GM23338 (cell line): ENCODE data around the gene MCM9. TPM values are rescaled to one million over a fixed set of nuclear protein-coding genes. Genes with fewer than 3 reads are reported as not detected.

ENCODE experiments used
- ATAC-seq: fragments of 200-7000 bp; cut with Tn5 transposase; 3 replicates; pipeline ENCODE4 v1.9.1; 2020
- DNase-seq: peaks from one replicate; pipeline ENCODE4 v3.0.0-alpha.2; 2015; ENCODE audit warnings: low spot score
- H2AFZ ChIP-seq: fragments of 200-600 bp; sonication (generic); 2 replicates; pipeline ENCODE4 v1.8.0; 2016; ENCODE audit warnings: antibody characterized with exemption, mild to moderate bottlenecking, moderate library complexity
- H3F3A ChIP-seq: fragments of 200-600 bp; sonication (generic); replicated peaks from 2 replicates; pipeline ENCODE4 v1.8.0; 2017; ENCODE audit warnings: antibody characterized with exemption, mixed run types, low read depth
- H3K27ac ChIP-seq: fragments of 200-600 bp; sonication (generic); 2 replicates; pipeline ENCODE4 v1.6.1; 2016; ENCODE audit warnings: low read depth
- H3K27me3 ChIP-seq: fragments of 200-600 bp; sonication (generic); 2 replicates; pipeline ENCODE4 v1.8.0; 2016; ENCODE audit warnings: mild to moderate bottlenecking, mixed run types, moderate library complexity; ENCODE audit not compliant: insufficient read depth
- H3K36me3 ChIP-seq: fragments of 200-600 bp; sonication (generic); 2 replicates; pipeline ENCODE4 v1.8.0; 2016; ENCODE audit warnings: mild to moderate bottlenecking; ENCODE audit not compliant: insufficient read depth
- H3K4me1 ChIP-seq: fragments of 200-600 bp; sonication (generic); 2 replicates; pipeline ENCODE4 v1.8.0; 2016; ENCODE audit warnings: mild to moderate bottlenecking, moderate library complexity; ENCODE audit not compliant: insufficient read depth
- H3K4me2 ChIP-seq: fragments of 200-600 bp; sonication (generic); 2 replicates; pipeline ENCODE4 v1.7.1; 2017; ENCODE audit warnings: mixed run types
- H3K4me3 ChIP-seq: fragments of 200-600 bp; sonication (generic); 2 replicates; pipeline ENCODE4 v1.6.1; 2016; ENCODE audit warnings: mixed run types
- H3K79me2 ChIP-seq: fragments of 200-600 bp; sonication (generic); replicated peaks from 2 replicates; pipeline ENCODE4 v1.8.0; 2017; ENCODE audit warnings: mild to moderate bottlenecking; ENCODE audit not compliant: insufficient read depth
- H3K9me2 ChIP-seq: fragments of 200-600 bp; sonication (generic); 2 replicates; pipeline ENCODE4 v1.8.0; 2017; ENCODE audit not compliant: insufficient read depth
- H4K20me1 ChIP-seq: fragments of 200-600 bp; sonication (generic); replicated peaks from 2 replicates; pipeline ENCODE4 v1.8.0; 2017; ENCODE audit warnings: mild to moderate bottlenecking; ENCODE audit not compliant: insufficient read depth
- H3K27ac Mint-ChIP-seq: 2 replicates; pipeline ENCODE4 v1.8.0; 2020; ENCODE audit warnings: inconsistent platforms, mild to moderate bottlenecking, moderate library complexity, mixed read lengths
- H3K27me3 Mint-ChIP-seq: 3 replicates; pipeline ENCODE4 v1.8.0; 2022; ENCODE audit warnings: low read depth, mild to moderate bottlenecking, moderate library complexity, mixed read lengths, inconsistent platforms; ENCODE audit not compliant: insufficient read depth, poor library complexity
- H3K36me3 Mint-ChIP-seq: 3 replicates; pipeline ENCODE4 v1.8.0; 2021; ENCODE audit warnings: low read depth, mild to moderate bottlenecking, inconsistent platforms, moderate library complexity, mixed read lengths
- H3K4me1 Mint-ChIP-seq: 3 replicates; pipeline ENCODE4 v1.8.0; 2020; ENCODE audit warnings: mild to moderate bottlenecking, inconsistent platforms, mixed read lengths
- H3K4me3 Mint-ChIP-seq: 3 replicates; pipeline ENCODE4 v1.8.0; 2021; ENCODE audit warnings: moderate library complexity, mild to moderate bottlenecking, inconsistent platforms, mixed read lengths
- H3K9me3 Mint-ChIP-seq: 3 replicates; pipeline ENCODE4 v1.8.0; 2020; ENCODE audit warnings: moderate library complexity, mild to moderate bottlenecking, inconsistent platforms, mixed read lengths
- CREB1 ChIP-seq: fragments of 250-450 bp; sonication (Bioruptor Pico); IDR thresholded peaks from 2 replicates; pipeline ENCODE4 v1.5.0; 2020; ENCODE audit warnings: low read depth, mild to moderate bottlenecking, moderate library complexity
- CTCF ChIP-seq, 2 experiments: fragments of 200-600 bp in 1 of 2; sonication (generic) in 1 of 2; conservative IDR thresholded peaks; 2 replicates each; pipeline versions ENCODE4 v1.5.1 to v1.6.1; 2016 to 2017; ENCODE audit warnings: antibody characterized with exemption in 2 of 2, low read depth in 2 of 2, mild to moderate bottlenecking in 2 of 2, moderate library complexity in 1 of 2
- EZH2 ChIP-seq: fragments of 200-600 bp; sonication (generic); IDR thresholded peaks from one replicate; pipeline ENCODE4 v1.8.0; 2017; ENCODE audit warnings: antibody characterized with exemption, mild to moderate bottlenecking, low read depth; ENCODE audit not compliant: unreplicated experiment
- JUNB ChIP-seq: IDR thresholded peaks from one replicate; pipeline ENCODE4 v1.6.1; 2016; ENCODE audit warnings: antibody characterized with exemption; ENCODE audit not compliant: unreplicated experiment
- NANOG ChIP-seq: IDR thresholded peaks from 2 replicates; pipeline ENCODE4 v1.6.1; 2016; ENCODE audit warnings: antibody characterized with exemption, borderline replicate concordance
- POLR2AphosphoS5 ChIP-seq: IDR thresholded peaks from 2 replicates; pipeline ENCODE4 v1.6.1; 2016; ENCODE audit warnings: antibody characterized with exemption, low read depth
- STAT1 ChIP-seq: IDR thresholded peaks from one replicate; pipeline ENCODE4 v1.6.1; 2016; ENCODE audit warnings: antibody characterized with exemption; ENCODE audit not compliant: unreplicated experiment
- ZNF114 ChIP-seq: fragments of 250-450 bp; sonication (Bioruptor Pico); IDR thresholded peaks from 2 replicates; pipeline ENCODE4 v1.5.0; 2020; ENCODE audit warnings: mild to moderate bottlenecking, moderate library complexity
- ZNF462 ChIP-seq: fragments of 250-450 bp; sonication (Bioruptor Pico); IDR thresholded peaks from 2 replicates; pipeline ENCODE4 v1.5.0; 2020; ENCODE audit warnings: mild to moderate bottlenecking, moderate library complexity
- polyA plus RNA-seq: library from polyadenylated mRNA; unstranded; fragments of >200 nt; fragmentation: Nextera tagmentation; extraction: Ambion mirVana; gene quantifications from 2 replicates; pipeline ENCODE4 v1.2.1, GENCODE V29; 2016
- total RNA-seq: library from RNA; depleted of rRNA; stranded (reverse); fragments of >200 nt; shearing (Covaris generic); gene quantifications from 2 replicates; pipeline ENCODE4 v1.2.3, GENCODE V29; 2014
- TF ChIP-seq, protein P1 (sequence below): IDR thresholded peaks from one replicate; pipeline ENCODE4 v1.6.1; 2018; ENCODE audit warnings: antibody characterized with exemption; ENCODE audit not compliant: unreplicated experiment
- TF ChIP-seq, protein P2 (sequence below): IDR thresholded peaks from 2 replicates; pipeline ENCODE4 v1.6.1; 2016; ENCODE audit warnings: antibody characterized with exemption

Gene MCM9
- total and polyA plus RNA-seq, 2 experiments from 2014 or later: 14.9 to 16.6 TPM

GRCh38 chr6:118869894-118870589 is 64.9 kb downstream of the MCM9 start (continued):
- TF ChIP-seq ZNF462 (CRISPR knock-in tag) (no peak), CREB1 (CRISPR knock-in tag) (no peak), POLR2AphosphoS5 (no peak), JUNB (no peak)

DNA sequence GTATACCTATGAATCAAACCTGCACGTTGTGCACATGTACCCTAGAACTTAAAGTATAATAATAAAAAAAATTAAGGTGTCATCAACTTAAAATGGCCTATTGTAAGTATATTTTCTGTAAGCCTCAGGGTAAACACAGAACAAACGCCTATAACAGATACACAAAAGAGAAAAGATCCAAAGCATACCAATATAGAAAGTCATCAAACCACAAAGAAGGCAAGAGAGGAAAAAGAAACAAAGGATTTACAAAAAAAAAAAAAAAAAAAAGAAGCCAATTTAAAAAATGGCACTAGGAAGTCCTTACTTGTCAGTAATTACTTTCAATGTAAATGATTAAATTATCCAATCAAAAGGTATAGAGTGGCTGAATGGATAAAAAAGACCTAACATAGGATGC is 65.6 kb downstream of the MCM9 start:
- no peak for DNase-seq
- Mint-ChIP-seq H3K4me1 (peaks cover 4% of the 10 kb centered on the region; the same call in 2 of the 3 replicates), H3K27me3 (peaks cover 2% of the 10 kb centered on the region), H3K4me3 (no peak overlapping the region), H3K9me3 (no peaks in the 10 kb centered on the region; the same call in 1 of the 3 replicates), H3K27ac (no peak overlapping the region), H3K36me3 (no peaks in the 10 kb centered on the region; the same call in 2 of the 3 replicates)
- H4K20me1 ChIP-seq: no peaks in the 10 kb centered on the region
- H3K4me2 ChIP-seq: no peak overlapping the region
- no peaks in the 10 kb centered on the region for H3K4me1 ChIP-seq
- H2AFZ ChIP-seq: no peak overlapping the region
- H3K4me3 ChIP-seq: no peak overlapping the region
- H3K36me3 ChIP-seq: no peaks in the 10 kb centered on the region
- TF ChIP-seq JUNB (no peak), POLR2AphosphoS5 (no peak), ZNF114 (CRISPR knock-in tag) (no peak), CTCF (conservative IDR thresholded peaks at IDR 0.05; ENCODE audit: low read depth in 2 of 2) (no peak), STAT1 (no peak), NANOG (no peak), EZH2 (no peak)
- TF ChIP-seq, protein P1, sequence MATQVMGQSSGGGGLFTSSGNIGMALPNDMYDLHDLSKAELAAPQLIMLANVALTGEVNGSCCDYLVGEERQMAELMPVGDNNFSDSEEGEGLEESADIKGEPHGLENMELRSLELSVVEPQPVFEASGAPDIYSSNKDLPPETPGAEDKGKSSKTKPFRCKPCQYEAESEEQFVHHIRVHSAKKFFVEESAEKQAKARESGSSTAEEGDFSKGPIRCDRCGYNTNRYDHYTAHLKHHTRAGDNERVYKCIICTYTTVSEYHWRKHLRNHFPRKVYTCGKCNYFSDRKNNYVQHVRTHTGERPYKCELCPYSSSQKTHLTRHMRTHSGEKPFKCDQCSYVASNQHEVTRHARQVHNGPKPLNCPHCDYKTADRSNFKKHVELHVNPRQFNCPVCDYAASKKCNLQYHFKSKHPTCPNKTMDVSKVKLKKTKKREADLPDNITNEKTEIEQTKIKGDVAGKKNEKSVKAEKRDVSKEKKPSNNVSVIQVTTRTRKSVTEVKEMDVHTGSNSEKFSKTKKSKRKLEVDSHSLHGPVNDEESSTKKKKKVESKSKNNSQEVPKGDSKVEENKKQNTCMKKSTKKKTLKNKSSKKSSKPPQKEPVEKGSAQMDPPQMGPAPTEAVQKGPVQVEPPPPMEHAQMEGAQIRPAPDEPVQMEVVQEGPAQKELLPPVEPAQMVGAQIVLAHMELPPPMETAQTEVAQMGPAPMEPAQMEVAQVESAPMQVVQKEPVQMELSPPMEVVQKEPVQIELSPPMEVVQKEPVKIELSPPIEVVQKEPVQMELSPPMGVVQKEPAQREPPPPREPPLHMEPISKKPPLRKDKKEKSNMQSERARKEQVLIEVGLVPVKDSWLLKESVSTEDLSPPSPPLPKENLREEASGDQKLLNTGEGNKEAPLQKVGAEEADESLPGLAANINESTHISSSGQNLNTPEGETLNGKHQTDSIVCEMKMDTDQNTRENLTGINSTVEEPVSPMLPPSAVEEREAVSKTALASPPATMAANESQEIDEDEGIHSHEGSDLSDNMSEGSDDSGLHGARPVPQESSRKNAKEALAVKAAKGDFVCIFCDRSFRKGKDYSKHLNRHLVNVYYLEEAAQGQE: no peak
- TF ChIP-seq, protein P2, sequence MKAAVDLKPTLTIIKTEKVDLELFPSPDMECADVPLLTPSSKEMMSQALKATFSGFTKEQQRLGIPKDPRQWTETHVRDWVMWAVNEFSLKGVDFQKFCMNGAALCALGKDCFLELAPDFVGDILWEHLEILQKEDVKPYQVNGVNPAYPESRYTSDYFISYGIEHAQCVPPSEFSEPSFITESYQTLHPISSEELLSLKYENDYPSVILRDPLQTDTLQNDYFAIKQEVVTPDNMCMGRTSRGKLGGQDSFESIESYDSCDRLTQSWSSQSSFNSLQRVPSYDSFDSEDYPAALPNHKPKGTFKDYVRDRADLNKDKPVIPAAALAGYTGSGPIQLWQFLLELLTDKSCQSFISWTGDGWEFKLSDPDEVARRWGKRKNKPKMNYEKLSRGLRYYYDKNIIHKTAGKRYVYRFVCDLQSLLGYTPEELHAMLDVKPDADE: no peak
- no peak for ATAC-seq
- H3K27ac ChIP-seq: no peak overlapping the region
- H3F3A ChIP-seq: no peaks in the 10 kb centered on the region
- no peaks in the 10 kb centered on the region for H3K27me3 ChIP-seq
- peaks cover 34% of the 10 kb centered on the region for H3K79me2 ChIP-seq
- no peaks in the 10 kb centered on the region for H3K9me2 ChIP-seq
